Measurements from ENCODE around the gene LRP8.

- TF ChIP-seq RAD21 (IDR thresholded peaks at IDR 0.05) (no peak), REST (IDR thresholded peaks at IDR 0.05) (no peak), GABPA (IDR thresholded peaks at IDR 0.05 in 1 of 2, conservative IDR thresholded peaks at IDR 0.05 in 1 of 2) (no peak), RXRA (IDR thresholded peaks at IDR 0.05) (no peak), JUND (IDR thresholded peaks at IDR 0.05) (no peak), EGR1 (IDR thresholded peaks at IDR 0.05; ENCODE audit: low read depth in 2 of 2) (no peak), FOXA2 (IDR thresholded peaks at IDR 0.05) (no peak), TAF1 (conservative IDR thresholded peaks at IDR 0.05) (no peak), YY1 (IDR thresholded peaks at IDR 0.05) (no peak), NR2F2 (IDR thresholded peaks at IDR 0.05) (no peak), SP1 (IDR thresholded peaks at IDR 0.05) (no peak)
- TF ChIP-seq, protein P1, sequence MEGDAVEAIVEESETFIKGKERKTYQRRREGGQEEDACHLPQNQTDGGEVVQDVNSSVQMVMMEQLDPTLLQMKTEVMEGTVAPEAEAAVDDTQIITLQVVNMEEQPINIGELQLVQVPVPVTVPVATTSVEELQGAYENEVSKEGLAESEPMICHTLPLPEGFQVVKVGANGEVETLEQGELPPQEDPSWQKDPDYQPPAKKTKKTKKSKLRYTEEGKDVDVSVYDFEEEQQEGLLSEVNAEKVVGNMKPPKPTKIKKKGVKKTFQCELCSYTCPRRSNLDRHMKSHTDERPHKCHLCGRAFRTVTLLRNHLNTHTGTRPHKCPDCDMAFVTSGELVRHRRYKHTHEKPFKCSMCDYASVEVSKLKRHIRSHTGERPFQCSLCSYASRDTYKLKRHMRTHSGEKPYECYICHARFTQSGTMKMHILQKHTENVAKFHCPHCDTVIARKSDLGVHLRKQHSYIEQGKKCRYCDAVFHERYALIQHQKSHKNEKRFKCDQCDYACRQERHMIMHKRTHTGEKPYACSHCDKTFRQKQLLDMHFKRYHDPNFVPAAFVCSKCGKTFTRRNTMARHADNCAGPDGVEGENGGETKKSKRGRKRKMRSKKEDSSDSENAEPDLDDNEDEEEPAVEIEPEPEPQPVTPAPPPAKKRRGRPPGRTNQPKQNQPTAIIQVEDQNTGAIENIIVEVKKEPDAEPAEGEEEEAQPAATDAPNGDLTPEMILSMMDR (IDR thresholded peaks at IDR 0.05; ENCODE audit: low read depth, low read length, missing input control), result no peak
- TF ChIP-seq, protein P2, sequence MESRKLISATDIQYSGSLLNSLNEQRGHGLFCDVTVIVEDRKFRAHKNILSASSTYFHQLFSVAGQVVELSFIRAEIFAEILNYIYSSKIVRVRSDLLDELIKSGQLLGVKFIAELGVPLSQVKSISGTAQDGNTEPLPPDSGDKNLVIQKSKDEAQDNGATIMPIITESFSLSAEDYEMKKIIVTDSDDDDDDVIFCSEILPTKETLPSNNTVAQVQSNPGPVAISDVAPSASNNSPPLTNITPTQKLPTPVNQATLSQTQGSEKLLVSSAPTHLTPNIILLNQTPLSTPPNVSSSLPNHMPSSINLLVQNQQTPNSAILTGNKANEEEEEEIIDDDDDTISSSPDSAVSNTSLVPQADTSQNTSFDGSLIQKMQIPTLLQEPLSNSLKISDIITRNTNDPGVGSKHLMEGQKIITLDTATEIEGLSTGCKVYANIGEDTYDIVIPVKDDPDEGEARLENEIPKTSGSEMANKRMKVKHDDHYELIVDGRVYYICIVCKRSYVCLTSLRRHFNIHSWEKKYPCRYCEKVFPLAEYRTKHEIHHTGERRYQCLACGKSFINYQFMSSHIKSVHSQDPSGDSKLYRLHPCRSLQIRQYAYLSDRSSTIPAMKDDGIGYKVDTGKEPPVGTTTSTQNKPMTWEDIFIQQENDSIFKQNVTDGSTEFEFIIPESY (IDR thresholded peaks at IDR 0.05), result no peak
- TF ChIP-seq, protein P3, sequence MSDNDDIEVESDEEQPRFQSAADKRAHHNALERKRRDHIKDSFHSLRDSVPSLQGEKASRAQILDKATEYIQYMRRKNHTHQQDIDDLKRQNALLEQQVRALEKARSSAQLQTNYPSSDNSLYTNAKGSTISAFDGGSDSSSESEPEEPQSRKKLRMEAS (IDR thresholded peaks at IDR 0.05), result no peak
These were observed 39.8 kb upstream of the LRP8 start for GRCh38 chr1:53367503-53368313.
